Mucosa of stomach (tissue), 1 donor: ENCODE measurements around the gene SEC63.
"Not testable (repeated sequence)": the region's sequence is repeated elsewhere in the genome, so short reads cannot be mapped to it uniquely, and the experiment has no call there.

Source experiments
- H3K27me3 ChIP-seq: one replicate; pipeline ENCODE4 v1.7.0; 2013; ENCODE audit warnings: mild to moderate bottlenecking, low read length; ENCODE audit not compliant: control insufficient read depth, insufficient read depth
- H3K36me3 ChIP-seq: one replicate; pipeline ENCODE4 v1.7.0; 2013; ENCODE audit warnings: low read length; ENCODE audit not compliant: control insufficient read depth, insufficient read depth
- H3K4me1 ChIP-seq: one replicate; pipeline ENCODE4 v1.7.0; 2013; ENCODE audit warnings: mild to moderate bottlenecking, low read length; ENCODE audit not compliant: control insufficient read depth, insufficient read depth
- H3K4me3 ChIP-seq: one replicate; pipeline ENCODE4 v1.7.0; 2013; ENCODE audit warnings: low read length
- H3K9ac ChIP-seq: one replicate; pipeline ENCODE4 v1.7.0; 2013; ENCODE audit warnings: mild to moderate bottlenecking, low read length, moderate library complexity
- H3K9me3 ChIP-seq: one replicate; pipeline ENCODE4 v1.7.0; 2013; ENCODE audit warnings: mild to moderate bottlenecking, low read length, moderate library complexity; ENCODE audit not compliant: control insufficient read depth
- donor health status: Pancreatic carcinoma.

The SEC63 gene

DNA sequence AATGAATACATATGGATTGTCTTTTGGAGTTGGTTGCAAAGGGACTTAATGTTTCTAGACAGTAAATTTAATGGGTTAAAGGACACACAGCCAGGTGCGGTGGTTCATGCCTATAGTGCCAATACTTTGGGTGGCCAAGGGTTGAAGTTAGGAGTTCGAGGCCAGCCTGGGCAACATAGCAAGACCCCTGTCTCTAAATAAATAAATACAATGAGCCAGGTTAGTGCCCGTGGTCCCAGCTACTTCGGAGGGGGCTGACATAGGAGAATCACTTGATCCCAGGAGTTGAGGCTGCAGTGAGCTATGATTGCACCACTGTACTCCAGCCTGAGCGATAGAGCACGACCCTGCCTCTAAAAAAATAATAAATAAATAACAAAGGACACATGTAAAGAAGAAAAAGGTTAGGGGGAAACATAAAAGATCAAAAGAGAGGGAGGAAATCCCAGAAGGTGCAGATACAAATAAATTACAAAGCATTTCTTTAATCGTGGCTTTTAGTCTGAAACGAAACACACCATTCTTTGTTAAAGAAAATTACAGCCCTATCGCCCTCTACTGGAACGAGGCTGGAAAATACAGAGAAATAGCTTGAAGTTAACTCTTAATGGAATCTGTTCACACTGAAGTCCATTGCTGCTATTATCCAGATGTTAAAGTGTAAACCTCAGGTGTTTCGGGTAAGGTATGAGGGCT lies 91.3 kb downstream of the SEC63 start:
- Histone ChIP-seq H3K4me3 (no peak overlapping the region), H3K9ac (no peak overlapping the region), H3K4me1 (no peaks in the 10 kb centered on the region), H3K9me3 (no peaks in the 10 kb centered on the region), H3K27me3 (no peaks in the 10 kb centered on the region), H3K36me3 (no peaks in the 10 kb centered on the region)

DNA sequence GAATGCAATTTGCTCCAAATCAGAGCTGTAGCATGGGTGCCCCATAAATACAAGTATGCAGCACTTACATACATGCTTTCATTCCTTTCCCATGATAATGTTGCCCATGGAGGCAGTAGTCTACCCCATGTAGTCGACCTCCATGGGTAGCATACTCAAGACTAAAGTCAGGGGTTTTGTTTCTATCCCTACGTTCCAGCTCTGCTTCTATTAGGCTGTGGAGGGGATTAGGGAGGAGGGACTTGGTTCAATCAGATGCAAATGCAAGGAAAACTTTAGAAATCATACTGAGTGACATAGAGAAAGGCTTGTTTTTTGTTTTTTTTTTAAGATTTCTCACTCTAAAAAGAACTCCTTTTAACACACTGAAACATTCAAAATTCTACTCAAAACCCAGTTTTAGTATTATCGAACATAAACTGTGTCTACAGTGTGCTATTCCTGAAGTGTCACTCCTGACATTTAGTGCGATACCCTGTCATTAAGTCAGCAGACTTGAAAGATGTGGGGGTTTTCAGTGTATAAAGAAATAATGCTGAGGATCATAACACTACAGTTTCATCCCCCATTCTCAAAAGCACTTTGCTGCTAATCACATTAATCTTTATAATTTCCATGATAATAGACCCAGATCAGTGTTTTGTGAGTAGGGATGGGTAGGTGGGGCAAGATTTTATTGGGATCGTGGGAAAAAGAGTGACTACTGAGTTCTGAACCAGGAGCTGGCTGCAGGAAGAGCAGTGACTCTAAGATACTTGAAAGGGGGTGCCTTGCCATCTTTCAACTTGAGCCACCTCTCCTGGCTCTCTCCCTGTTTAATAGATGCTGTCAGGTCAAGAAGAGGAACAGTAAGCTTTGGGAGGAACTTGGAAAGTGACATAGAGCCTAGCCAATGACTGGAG lies 93.5 kb downstream of the SEC63 start:
- no peaks in the 10 kb centered on the region for H3K36me3 ChIP-seq
- H3K9me3 ChIP-seq = no peaks in the 10 kb centered on the region
- H3K4me3 ChIP-seq = no peak overlapping the region
- no peak overlapping the region for H3K9ac ChIP-seq
- H3K4me1 ChIP-seq = no peaks in the 10 kb centered on the region
- no peaks in the 10 kb centered on the region for H3K27me3 ChIP-seq

DNA sequence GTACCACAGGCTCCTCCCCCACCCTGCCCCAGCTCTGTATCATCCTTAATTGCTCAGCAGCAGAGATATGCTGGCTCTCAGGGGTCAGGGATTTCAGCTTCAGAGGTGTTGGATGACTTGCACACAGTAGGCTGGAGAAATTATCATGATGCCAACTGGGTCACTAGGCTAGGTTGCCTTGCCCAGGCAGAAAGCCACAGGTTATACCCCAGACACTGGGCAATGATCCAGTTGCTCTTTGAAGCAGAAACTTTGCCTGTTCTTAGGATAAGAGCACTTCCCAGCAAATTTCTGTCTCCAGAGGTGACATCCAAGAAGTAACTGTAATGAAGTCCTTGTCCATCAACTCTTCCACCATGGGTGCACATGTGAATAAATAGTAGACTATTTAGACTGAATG lies 95.6 kb downstream of the SEC63 start:
- no peaks in the 10 kb centered on the region for H3K9me3 ChIP-seq
- no peak overlapping the region for H3K4me3 ChIP-seq
- H3K27me3 ChIP-seq = no peaks in the 10 kb centered on the region
- no peaks in the 10 kb centered on the region for H3K36me3 ChIP-seq
- no peaks in the 10 kb centered on the region for H3K4me1 ChIP-seq
- H3K9ac ChIP-seq = no peak overlapping the region

DNA sequence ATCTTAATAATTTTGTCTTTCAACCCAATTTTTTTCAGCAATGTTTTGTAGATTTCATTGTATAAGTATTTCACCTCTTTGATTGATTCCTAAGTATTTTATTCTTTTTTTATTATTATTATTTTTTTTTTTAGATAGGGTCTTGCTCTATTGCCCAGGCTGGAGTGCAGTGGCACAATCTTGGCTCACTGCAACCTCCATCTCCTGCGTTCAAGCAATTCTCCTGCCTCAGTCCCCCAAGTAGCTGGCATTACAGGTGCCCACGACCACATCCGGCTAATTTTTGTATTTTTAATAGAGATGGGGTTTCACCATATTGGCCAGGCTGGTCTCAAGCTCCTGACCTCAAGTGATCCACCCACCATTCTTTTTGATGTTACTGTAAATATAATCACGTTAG lies 97.0 kb downstream of the SEC63 start:
- not testable (repeated sequence) for H3K36me3 ChIP-seq, H3K4me3 ChIP-seq, H3K9ac ChIP-seq, H3K4me1 ChIP-seq, H3K9me3 ChIP-seq, H3K27me3 ChIP-seq

DNA sequence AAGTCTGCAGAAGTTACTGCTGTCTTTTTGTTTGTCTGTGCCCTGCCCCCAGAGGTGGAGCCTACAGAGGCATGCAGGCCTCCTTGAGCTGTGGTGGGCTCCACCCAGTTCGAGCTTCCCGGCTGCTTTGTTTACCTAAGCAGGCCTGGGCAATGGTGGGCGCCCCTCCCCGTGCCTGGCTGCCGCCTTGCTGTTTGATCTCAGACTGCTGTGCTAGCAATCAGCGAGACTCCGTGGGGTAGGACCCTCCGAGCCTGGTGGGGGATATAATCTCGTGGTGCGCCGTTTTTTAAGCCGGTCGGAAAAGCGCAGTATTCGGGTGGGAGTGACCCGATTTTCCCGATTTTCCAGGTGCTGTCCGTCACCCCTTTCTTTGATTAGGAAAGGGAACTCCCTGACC lies 97.9 kb downstream of the SEC63 start:
- H3K27me3 ChIP-seq = not testable (repeated sequence)

DNA sequence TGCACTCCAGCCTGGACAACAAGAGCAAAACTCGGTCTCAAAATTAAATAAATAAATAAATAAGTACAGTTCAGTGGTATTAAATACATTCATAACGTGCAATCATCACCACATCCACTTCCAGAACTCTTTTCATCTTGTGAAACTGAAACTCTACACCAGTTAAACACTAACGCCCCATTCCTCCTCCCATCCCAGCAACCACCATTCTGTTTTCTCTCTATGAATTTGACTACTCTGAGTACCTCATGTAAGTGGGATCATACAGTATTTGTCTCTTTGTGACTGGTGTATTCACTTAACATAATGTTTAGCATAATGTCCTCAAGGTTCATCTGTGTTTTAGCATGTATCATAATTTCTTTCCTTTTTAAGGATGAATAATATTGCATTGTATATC lies 104.8 kb downstream of the SEC63 start:
- Histone ChIP-seq H3K9ac (no peak overlapping the region), H3K27me3 (peaks cover 3% of the 10 kb centered on the region), H3K9me3 (no peaks in the 10 kb centered on the region), H3K36me3 (no peaks in the 10 kb centered on the region), H3K4me1 (peaks cover 9% of the 10 kb centered on the region), H3K4me3 (no peak overlapping the region)

More for the DNA sequence above, 97.9 kb downstream of the SEC63 start:
- not testable (repeated sequence) for H3K36me3 ChIP-seq, H3K9me3 ChIP-seq, H3K4me3 ChIP-seq, H3K4me1 ChIP-seq, H3K9ac ChIP-seq

DNA sequence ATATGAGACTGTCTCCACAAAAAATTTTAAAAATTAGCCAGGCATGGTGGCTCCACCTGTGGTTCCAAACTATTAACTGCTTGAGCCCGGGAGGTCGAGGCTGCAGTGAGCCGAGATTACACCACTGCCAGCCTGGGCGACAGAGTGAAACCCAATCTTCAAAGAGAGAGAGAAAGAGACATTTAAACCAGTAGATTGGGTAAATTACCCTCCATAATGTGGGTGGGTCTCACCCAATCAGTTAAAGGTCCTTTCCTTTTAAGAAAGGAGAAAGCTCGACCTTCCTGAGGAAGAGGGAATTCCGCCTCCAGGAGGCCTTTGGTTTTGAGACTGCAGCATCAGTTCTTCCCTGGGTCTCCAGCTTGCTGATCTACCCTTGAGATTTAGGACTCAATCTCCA lies 108.7 kb downstream of the SEC63 start:
- Histone ChIP-seq H3K9ac (no peak overlapping the region), H3K9me3 (no peaks in the 10 kb centered on the region), H3K4me1 (peaks cover 12% of the 10 kb centered on the region), H3K36me3 (no peaks in the 10 kb centered on the region), H3K4me3 (no peak overlapping the region), H3K27me3 (peaks cover 15% of the 10 kb centered on the region)

DNA sequence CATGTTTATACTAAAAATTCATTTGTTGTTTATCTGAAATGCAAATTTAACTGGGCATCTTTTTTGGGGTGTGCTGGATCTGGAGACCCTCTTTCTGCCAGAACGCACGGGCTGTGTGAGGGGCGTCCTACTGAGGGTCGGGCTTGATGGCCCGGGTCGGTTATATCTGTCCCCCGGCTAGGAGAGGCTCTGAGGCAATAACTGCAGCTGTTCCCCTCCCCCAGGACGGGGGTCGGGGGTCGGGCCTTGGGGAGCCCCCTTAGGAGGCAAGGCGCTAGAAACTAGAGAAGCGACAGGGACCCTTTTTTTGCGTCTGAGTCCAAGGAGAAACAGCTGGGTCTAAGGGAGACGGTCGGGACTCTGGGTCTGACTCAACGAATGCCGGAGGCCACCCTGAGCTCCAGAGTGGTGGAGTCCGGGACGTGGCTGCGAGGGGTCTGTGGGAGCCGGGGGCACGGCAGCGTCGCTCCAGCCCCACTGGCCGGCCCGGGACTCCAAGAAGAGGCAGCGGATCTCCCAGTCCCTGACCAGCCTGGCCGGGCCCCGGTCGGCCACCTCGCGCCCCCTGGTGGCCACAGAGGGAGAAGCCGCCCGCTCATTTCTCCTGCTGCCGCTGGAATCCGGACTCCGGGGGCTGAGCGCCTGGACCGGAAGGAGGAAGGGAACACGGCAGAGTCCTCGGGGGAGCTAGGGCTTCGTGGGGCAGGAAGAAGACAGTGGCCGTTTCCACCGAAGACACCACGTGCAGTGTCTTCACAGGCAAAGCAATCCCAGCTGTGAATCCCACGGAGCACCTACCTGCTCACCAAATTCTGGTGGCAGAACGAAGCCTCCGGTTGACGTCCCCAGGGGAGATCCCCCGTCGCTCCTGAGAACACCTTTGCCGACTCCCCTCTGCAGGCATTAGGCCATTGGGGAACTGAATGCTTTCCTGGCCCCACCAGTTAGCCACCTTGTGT lies 109.9 kb downstream of the SEC63 start:
- H3K9me3 ChIP-seq = no peaks in the 10 kb centered on the region
- H3K4me1 ChIP-seq = peaks cover 12% of the 10 kb centered on the region
- peak overlapping the region; percentile 81 for H3K9ac ChIP-seq
- peak overlapping the region; percentile 77 for H3K4me3 ChIP-seq
- H3K36me3 ChIP-seq = no peaks in the 10 kb centered on the region
- peaks cover 15% of the 10 kb centered on the region for H3K27me3 ChIP-seq

DNA sequence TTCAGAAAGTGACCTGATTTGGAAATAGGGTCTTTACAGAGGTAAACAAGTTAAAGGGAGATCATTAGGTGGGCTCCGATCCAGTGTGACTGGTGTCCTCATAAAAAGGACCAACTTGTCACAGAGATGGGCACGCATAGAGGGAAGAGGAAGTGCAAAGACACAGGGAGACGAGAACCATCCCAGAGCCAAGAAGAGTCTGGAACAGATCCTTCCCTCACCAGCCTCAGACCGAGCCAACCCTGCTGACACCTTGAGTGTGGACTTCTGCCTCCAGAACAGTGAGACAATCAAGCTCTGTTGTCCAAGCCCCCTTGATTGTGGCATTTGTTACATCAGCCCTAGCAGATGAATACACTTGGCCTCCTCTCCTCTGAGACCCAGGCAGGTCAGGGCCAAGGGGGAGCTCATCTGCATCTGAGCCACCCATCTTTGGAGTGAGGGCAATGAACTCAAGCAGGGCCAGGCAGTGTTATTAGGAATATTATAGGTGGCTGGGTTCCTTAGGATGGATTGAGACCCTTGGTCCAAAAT lies 111.7 kb downstream of the SEC63 start:
- H3K4me3 ChIP-seq = no peak overlapping the region
- H3K4me1 ChIP-seq = peaks cover 12% of the 10 kb centered on the region
- H3K9me3 ChIP-seq = no peaks in the 10 kb centered on the region
- no peaks in the 10 kb centered on the region for H3K36me3 ChIP-seq
- H3K9ac ChIP-seq = no peak overlapping the region
- peaks cover 15% of the 10 kb centered on the region for H3K27me3 ChIP-seq

DNA sequence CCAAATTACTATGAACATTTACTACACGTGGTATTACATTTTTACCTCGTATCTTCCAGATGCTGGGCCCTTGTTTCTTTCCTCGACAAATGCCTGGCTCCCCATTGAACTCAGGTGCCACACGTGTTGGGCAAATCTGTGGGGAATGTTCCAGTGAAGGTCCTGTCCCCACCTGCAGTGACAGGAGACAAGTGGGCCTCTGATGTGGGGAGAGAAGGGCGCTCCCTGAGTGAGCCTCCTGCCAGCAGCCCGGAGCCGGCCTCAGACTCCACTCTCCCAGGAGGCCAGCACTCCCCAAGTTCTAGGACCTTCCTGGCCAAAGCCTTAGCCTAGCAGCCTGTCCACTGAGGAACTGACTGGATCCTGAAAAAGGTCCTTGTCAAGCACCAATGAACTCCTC lies 112.2 kb downstream of the SEC63 start:
- Histone ChIP-seq H3K4me1 (peaks cover 12% of the 10 kb centered on the region), H3K9me3 (no peaks in the 10 kb centered on the region), H3K4me3 (no peak overlapping the region), H3K9ac (no peak overlapping the region), H3K27me3 (peaks cover 15% of the 10 kb centered on the region), H3K36me3 (no peaks in the 10 kb centered on the region)

DNA sequence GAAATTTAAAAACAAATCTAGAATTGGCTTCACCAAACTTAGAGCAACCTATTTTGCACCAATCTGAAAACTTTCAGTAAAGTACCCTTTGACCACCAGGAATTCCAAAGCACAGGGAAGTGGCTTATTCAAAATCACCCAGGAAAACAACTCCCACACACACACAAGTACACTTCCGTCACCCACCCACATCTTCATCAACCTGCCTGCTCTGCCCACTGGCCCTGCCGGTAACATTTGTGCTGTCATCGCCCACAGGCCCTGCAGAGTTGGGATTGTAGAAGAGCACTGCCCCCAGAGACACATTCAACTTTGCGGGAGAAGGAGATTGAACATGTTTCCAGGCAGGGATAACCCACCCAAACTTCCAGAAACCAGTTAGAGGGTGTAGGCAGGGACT lies 114.6 kb downstream of the SEC63 start:
- Histone ChIP-seq H3K27me3 (peaks cover 12% of the 10 kb centered on the region), H3K9me3 (no peaks in the 10 kb centered on the region), H3K9ac (no peak overlapping the region), H3K4me1 (peaks cover 5% of the 10 kb centered on the region), H3K36me3 (no peaks in the 10 kb centered on the region), H3K4me3 (no peak overlapping the region)
